Measurements from ENCODE around the gene FAM89B.

Gene FAM89B

DNA sequence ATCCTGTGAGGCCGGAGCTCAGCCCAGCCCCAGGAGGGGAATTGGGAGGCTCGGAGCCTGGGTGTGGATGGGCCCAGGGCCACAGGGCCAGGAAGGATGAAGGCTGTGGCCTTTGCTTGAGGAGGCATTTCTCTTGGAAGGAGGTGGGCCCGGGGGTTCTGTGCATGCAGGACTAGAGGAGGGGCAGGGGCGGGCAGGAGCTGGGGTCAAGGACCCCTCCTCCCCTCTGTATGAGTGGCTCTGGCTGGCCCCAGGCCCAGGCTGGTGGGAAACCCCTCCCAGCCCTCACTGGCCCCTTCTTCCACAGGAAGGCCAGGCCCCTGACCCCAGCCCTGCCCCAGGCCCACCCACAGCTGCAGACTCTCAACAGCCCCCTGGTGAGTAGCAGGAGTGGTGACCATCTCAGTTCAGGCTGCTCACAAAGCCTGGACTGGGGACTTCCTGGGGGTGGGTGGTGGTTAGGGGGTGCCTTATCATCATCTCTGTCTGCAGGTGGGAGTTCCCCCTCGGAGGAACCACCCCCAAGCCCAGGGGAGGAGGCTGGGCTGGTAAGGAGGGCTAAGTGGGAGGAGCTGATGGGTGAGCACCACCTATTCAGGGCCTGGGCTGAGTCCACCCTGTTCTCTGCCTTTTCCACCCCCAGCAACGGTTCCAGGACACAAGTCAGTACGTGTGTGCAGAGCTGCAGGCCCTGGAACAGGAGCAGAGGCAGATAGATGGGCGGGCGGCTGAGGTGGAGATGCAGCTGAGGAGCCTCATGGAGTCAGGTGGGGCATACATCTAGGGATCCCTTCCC is 17.3 kb downstream of the FAM89B start:
- no peak for DNase-seq (ENCODE audit: low read depth)

DNA sequence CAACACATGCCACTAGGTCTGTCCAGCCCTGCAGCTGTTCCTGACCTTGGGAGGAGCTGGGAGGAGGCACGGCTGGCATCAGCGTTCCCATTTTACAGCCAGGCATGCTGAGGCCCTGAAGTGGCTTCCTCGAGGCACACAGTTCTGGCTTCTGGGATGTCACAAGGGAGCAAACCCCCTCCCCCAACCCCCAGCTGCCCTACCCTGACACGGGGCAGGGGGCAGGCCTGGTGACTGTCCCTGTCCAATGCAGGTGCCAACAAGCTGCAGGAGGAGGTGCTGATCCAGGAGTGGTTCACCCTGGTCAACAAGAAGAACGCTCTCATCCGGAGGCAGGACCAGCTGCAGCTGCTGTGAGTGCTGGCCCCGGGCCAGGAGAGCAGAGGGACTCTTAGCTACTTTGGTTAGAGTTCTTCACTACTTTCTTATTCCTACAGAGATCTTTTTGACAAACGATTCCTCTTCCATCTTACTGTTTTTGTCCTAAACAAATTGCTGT is 18.0 kb downstream of the FAM89B start:
- no peak for DNase-seq (ENCODE audit: low read depth)

DNA sequence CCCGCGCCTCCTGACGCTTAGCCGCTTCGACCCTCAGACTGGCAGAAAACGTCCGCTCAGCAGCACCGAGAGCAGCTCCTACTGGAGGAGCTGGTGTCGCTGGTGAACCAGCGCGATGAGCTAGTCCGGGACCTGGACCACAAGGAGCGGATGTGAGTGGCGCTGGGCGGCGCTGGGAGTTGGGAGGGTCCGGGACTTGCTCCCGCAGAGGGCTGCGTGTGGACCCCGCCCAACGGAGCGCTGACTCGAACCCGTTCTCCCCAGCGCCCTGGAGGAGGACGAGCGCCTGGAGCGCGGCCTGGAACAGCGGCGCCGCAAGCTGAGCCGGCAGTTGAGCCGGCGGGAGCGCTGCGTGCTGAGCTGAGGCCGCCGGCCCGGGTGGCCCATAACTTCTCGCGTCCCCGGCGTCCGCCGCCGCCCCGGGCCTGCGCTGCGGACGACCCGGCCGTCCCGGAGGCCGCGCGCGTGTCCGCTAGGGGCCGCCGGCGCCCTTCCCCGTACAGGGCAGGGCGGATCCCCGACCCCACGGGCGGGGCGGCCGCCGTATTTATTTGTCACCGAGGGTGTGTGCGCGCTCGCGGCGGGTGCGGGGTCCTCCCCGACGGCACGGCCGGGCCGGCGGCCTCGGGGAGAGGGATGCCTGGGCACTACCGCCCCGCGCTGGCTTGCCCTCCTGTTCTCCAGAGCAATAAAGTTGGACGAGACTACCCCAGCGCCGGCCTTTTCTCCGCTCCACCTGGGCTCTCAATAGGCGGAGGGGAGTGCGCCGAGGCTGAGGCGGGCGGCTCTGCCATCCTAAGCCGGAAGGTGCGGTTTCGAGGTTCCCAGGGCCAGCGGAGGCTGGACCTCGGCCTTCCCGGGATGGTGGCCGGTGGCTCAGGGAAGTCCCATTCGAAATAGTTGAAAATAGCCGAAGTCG is 19.9 kb downstream of the FAM89B start:
- DNase-seq (ENCODE audit: low read depth): no peak

DNA sequence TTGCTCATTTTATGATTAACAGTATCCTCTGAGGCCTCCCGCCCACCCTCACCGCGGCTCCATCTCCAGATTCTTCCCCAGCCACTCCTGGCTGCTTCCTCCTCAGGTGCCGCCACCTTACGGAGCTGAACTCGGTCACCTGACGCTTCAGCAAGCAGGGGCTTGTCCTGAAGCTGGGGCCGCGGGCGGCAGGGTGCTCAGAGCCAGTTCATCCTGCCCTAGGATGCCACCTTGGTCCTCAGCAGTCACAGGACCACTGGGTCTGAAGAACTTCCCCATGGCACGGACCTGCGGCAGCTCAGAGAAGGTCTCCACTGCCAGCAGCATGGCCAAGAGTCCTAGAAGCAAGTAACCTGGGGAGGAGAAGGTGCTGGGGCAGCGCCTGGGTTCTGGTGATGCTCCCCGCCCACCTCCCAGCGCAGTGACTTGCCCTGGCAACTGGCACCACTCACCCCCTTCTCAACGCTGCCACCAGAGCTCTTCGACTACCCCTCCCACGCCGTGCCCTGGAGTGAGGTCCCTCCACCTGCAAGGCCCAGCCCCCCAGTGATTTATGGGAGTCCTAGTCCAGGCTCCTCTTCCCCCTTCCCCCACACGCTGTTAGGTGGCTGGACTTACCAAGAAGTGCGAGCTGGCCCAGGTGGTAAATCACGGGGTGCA is 20.6 kb downstream of the FAM89B start:
- no peak for DNase-seq (ENCODE audit: low read depth)

DNA sequence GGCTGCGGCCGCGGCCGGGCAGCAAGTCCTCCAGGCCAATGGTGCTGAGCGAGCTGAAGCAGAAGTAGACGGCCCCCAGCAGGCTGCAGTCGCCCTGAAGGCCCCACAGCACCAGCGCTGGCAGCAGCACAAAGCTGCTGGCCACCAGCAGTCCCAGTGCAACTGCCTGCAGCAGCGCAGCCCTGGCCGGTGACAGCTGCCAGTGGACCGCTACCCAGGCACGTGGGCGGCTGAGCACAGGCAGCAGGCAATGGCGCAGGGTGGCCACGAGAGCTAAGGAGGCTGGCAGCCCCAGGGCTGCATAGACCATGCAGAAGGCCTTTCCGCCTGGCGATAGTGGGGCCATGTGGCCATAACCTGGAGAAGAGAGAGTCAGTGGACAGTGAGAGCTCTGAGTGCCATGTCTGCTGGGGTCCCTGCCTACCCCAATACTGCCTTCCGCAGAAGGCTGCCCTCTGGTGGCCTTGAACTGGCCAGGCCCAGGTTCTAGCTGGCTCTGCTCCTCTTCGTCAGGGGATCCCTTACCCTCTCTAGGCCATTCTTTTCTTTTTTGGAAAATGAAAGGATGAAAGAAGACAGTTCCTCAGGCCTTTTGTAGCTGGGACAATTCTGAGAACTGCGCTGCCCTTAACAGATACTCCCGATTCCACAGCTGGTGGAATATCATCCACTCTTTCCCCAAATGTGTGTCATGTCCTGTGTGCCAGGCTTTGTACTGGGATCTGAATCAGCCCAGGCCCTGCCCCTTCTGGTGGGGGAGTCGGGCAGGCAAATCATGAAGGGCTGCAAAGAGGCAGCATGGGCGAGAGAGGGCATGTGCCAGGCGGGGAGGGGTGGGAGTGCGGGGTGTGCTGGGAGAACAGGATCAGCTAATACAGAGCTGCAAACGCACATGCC is 21.4 kb downstream of the FAM89B start:
- DNase-seq (ENCODE audit: low read depth): no peak

DNA sequence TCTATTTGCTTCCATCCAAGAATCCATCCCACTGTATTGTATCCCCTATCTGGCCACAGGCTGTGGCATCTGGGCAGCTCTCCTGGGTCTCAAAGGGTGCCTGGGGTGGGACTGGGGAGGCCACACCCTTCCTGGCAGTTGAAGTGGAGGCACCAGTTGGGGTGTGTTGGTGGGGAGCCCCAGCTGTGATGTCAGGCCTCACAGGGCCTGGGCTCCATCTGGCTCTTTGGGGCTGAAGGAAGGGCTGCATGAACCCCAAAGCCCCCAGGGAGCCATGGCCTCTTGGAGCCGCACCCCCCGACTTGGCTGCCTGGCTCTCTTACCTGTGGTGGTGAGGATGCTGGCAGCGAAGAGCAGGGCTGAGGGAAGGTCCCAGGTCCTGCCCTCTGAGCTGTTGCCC is 22.8 kb downstream of the FAM89B start:
- DNase-seq (ENCODE audit: low read depth): no peak

DNA sequence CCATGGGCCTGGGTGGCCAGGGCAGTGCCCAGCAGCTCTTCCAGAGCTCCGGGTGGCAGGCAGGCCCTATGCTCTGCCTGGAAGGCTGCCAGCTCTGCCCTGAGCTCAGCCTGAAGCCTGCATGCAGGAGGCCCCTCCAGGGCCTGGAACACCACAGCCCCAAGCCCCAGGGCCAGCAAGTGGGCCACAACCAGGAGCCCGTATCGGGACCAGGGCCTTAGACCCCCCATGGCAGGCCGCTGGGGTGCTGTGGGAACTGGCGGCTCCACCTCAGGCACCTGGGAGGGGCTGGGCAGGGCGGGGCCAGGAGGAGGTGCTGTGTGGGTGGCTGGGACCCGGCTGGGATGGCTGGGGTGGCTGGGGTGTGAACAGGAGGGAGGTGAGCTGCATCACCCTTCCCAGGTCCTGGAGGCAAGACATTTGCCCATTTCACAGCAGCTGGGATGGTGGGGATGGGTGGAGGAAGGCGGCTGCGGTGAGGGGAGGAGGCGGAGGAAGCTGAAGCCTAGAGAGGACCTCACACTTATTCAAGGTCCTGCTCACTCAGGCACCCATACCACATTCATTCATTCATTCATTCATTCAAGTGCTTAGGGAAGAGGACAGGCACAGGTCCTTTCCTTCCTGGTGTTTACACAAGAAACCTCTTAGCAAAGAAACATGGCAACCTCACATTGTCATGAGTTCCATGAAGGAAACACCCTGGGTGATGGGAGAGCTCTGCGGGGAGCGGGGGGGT is 23.4 kb downstream of the FAM89B start, which contains the start of gene KCNK7:
KCNK7 (minus strand) TSS at position 258 of the 739 bp plus-strand sequence; CDS start at position 230, 28 bp downstream.
- no peak for DNase-seq (ENCODE audit: low read depth)

DNA sequence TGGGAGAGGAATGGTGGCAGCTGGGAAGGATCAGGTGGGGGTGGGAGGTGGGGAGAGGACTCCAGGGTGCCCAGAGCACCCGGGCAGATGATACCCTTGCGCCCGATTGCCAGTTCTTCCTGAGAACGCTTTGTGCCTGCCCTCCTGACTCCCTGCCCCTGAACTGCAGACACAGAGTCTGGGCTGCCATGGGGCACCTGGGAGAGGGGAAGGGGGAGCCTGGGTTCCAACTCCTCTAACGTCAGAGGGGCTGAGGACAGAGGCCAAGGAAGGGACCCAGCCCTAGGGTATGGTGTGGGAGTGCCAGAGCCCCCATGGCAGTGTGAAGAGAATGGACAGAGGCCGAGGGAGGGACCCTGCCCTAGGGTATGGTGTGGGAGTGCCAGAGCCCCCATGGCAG is 24.2 kb downstream of the FAM89B start:
- DNase-seq (ENCODE audit: low read depth): no peak

DNA sequence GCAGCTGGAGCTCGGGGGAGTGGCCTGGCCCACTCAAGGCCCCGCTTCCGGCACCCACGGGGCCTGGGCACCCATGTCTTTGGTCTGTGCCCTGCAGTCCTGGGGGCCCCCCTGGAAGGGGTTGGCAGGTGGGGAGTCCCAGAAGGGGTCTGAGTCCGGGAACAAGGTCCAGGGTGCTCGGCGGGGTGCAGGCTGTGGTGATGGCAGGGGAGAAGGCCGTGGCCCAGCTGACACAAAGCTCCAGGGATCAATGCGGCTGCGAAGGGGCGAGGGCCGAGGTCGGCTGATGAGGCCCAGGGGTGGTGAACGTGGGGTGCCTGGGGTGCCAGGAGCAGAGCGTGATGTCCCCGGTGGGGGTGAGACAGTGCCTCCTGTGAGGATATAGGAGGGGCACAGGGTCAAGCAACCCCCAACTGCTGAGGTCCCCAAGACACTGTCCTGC is 25.9 kb downstream of the FAM89B start:
- DNase-seq (ENCODE audit: low read depth): no peak

DNA sequence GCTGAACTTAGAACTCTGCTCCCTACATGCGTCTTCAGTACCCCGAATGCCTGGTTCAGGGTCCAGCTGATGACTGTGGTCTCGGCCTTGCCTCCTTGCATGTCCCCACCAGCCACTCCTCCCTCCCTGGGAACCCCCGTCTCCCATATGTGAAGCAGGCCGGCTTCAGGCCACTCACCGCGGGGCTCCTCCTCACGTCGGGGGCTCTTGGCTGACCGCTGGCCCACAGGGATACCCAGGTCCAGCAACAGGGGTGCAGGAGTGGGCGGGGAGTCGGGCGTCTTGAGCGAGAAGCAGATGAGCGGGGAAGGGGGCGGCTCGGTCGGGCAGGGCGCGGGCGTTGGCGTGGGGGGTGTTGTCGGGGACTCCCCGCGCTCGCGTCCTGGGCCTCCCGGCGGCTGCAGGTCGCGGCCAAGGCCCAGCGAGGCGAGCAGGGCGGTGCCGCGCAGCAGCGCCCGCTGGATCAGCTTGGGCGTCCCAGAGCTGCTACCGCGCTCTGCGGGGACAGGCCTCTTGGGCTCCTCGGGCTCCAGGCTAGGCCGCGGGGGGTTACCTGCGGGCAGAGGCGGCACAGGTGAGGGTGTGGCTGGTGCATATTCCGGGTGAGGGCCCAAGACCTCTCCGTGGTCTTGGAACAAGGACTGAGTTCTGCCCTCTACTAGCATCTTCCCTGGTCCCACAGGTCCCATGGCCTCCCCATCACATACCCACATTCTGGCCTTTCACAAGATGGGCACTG is 27.0 kb downstream of the FAM89B start:
- no peak for DNase-seq (ENCODE audit: low read depth)

DNA sequence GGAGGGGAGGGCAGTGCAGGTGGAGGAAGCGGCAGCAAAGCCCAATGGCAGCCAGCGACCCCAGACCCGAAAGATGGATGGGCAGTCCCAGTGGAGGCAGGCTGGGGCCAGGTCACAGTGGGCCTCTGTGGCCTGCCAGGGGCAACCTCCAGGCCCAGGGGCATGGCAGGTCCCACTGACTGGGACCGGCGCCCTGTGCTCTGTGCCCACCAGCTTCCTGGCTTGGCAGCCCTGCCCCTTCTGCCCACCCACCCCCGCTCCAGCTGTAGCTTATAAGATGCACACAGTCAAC is 27.6 kb downstream of the FAM89B start:
- no peak for DNase-seq (ENCODE audit: low read depth)

DNA sequence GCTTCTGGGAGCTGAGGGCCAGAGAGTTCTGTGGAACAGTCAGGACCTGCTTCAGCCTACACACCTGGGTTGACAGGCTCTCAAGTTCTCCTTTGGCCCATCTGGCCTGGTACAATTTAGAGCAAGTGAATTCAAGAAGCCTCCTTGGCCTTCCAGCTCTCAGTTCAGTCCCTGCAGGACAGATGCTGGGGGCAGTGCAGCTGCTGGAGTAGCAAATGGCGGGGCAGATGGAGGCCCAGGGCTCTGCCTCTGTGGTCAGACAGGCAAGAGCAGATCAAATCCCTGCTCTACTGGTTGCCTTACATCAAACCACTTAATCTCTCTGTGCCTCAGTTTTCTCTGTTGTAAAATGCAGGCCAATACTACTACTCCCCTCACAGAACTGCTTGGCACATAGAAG is 31.9 kb downstream of the FAM89B start:
- DNase-seq (ENCODE audit: low read depth): no peak

DNA sequence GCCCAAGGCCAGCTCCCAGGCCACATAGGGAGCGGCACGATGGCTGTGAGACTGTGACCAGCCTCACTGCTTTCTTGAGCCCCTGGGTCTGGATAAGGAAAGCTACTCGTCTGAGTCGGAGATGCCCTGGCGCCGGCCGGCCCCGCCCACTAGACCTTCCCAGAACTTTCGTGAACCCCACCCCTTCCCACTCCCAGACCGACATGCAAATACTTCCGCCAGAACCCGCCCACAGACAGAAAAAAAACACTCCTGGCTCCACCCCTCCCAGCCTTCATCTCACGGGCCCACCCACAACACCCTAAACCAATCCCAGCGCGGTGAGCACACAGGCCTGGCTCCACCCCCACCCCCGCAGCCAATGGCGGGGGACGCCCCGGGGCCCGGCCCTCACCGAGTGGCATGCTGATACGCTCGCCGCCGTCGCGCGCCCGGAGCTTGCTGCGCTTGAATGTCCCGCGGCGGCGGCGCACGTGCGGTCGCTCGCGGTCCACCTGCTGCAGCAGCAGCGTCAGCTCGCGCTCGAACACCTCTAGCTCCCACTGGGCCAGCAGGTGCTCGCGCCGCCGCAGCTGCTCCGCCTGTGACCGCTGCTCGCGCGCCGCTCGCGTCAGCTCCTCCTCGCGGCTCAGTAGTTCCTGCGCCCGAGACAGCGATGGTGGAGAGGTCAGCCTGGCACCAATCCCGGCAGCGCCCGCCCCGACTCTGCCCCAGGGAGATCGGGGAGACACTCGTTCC is 34.7 kb downstream of the FAM89B start:
- peak; percentile 88 for DNase-seq (ENCODE audit: low read depth)

DNA sequence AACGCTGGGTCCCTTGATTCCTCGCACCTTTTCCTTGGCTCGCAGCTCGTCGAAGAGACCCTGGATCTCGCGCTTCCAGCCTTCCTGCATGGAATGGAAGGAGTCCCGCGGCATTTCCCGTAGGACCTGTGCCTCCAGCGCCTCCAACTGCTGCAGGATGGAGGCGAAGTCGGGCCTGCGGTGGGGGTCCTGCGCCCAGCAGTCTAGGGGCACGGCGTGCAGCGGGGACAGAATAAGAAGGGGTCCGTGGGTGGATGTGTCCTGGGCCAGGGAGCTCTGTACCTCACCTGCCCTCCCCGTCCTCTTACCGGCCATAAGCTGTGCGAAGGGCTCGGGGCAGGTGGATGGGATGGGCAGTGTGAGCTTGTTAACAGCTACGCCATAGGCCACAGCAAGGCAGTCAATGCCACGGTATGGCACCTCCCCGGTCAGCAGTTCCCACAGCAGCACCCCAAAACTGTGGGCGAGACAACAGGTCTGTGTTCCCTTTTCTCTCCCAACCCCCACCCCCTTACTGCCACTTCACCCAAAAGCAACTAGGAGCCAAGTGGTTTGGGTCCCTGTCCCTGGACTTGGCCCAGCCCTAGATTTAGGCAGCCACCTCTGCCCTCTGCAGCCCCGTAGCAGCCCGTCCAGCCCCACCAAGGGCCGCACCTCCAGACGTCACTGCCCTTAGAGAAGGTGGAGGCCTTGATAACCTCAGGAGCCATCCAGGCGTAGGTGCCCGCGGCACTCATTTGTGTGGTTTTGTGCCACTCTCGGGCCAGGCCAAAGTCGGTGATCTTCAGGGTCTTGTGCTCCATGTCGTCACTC is 35.5 kb downstream of the FAM89B start:
- DNase-seq (ENCODE audit: low read depth): no peak

DNA sequence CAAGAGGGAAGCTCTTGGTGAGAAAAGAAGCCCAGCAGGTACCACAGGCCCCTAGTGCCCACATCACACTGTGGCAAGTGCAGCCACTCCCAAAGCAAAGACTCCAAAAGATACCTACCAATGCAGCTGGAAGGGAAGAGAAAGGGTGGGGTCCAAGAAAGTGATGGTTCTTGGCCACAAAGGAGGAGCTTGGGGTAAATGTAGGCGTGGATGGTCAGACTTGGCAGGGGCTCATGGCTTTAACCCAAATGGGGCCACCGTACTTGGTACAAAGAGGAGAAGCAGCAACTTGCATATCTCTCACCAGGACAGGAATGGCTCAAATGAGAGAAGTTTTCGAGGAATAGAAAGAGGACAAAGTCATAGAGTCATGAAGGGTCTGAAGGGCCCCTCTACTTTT is 36.9 kb downstream of the FAM89B start:
- DNase-seq (ENCODE audit: low read depth): no peak

DNA sequence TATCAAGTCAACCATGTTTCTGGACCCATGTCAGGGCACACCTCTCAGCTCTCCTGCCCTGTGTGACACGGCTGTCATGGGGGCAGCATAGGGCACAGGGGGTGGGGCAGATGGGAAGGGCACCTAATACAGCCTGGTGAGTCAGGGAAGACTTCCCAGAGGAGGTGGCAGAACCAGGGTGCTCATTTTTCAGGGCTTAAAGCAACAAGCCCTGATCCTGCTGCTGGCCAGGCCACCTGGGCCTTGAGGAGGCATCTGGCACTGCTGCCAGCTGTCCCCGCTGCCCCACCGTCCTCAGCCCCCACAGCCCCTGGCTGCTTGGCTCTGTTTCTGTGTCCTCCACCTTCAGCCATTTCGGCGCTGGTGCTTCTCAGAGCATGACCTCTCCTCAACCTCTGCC is 37.3 kb downstream of the FAM89B start:
- no peak for DNase-seq (ENCODE audit: low read depth)

DNA sequence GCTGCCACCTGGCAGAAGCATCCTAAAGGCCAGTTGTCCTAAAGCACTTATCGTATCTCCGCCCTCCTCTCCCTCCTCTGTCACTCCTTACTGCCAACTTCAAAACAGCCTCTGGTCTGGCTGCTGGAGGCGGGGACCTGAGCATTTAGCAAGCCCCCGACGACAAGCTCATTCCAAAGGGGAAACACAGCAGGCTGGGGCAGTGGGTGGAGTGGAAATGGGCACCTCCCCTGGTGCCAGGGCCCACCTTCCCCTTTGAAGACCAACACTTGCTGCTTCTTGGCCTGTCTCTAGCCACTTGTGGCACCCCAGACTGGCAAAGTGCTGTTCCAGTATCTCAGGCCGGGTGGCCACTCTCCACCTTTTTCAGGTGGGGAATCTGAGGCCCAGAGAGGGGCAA is 38.1 kb downstream of the FAM89B start:
- no peak for DNase-seq (ENCODE audit: low read depth)

DNA sequence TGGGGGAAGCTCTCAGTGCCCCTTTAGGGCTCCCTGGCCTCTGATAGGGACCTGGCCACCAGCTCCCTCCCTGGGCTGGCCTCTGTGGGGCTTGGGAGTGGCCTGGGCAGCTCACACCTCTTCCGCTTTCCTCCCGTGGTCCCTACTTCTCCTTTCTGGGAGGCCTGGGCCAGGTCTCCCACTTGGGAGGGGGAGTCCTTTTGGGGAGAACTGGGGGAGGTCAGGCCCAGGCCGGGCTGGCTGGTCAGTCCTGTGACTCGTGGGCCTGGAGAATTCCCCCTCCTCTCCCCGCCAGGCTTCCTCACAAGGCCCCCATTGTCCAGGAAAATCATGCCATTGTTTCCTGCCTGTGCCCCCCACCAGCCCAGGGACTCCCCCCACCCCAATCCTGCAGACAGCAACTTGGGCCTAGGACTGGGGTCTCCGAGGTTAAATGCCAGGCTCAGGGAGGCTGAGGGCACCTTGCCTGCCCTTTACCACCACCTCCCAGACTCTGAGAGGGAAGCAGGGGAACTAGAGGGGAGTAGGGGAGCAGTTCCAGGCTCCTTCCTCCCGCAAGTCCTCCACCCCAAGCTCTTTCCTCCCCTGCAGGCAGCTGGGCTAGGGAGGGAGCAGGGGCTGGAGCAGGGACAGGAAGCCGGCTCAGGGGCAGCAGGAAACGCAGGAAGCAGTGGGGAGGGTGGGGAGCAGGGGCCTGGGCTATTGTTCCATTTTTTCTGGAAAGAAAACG is 38.9 kb downstream of the FAM89B start:
- no peak for DNase-seq (ENCODE audit: low read depth)
